NOMO-1 treated with dmso at 0.1 percent for 144 hours (cell line): ENCODE measurements around the gene SPNS1.

Source experiments
- DNase-seq: peaks from one replicate; lab custom pipeline; 2025; ENCODE audit not compliant: unreplicated experiment; lab: John Stamatoyannopoulos, UW

SPNS1 gene

GRCh38 chr16:29028457-29029167, 54.0 kb downstream of the SPNS1 start:
- DNase-seq = no peak

GRCh38 chr16:29029168-29029994, 54.8 kb downstream of the SPNS1 start:
- no peak for DNase-seq

GRCh38 chr16:29030086-29030840, 55.7 kb downstream of the SPNS1 start:
- DNase-seq = no peak
